ENCODE results near the gene SLC52A3.

SLC52A3 gene

DNA sequence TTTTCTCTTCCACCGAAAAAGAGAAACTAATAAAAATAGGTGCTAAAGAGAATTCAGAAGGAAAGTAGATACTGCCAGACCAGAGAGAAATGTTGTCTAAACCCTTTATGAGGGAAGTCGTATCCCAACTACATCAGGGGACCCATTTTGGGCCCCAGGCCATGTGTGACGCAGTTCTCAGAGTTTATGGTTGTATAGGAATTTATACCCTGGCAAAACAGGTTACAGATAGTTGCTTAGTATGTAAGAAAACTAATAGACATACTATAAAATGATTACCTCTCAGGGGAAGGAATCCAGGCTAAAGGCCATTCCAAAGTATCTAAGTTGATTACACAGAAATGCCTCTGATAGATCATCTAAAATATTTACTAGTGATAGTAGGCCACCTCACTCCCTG is 28.6 kb upstream of the SLC52A3 start:
- Histone ChIP-seq H3K27ac (no peak overlapping the region), H3K9ac (no peak overlapping the region), H4K20me1 (no peaks in the 10 kb centered on the region), H3K9me3 (replicated peaks in 1 of 11) (peaks cover 17 to 33% (median 24%) of the 10 kb centered on the region in 11 experiments), H3K4me1 (no peaks in the 10 kb centered on the region), H3K4me3 (no peak overlapping the region), H3K36me3 (no peaks in the 10 kb centered on the region), H3K27me3 (no peaks in the 10 kb centered on the region), H3K4me2 (no peak overlapping the region)
- TF ChIP-seq Cebpa-rat (IDR thresholded peaks at IDR 0.05), result no peak

DNA sequence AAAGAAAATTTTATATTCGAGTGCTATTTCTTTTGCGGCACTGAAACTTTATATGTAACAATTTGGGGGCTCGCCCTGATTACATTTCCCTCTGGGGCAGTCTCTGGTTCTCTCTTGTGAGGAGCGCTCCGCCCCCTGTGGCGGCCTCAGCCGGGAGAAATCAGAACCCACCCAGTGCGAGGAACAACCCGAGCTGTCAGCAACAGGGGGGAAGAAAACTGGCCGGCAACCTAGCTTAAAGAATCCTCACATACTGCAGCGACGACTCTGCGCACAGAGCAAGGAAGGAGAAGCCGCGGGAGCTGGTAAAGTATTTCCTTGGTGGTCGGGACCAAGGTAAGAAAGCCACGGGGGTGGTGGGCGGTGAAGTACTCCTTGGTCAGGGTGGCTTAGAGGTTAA is 23.9 kb upstream of the SLC52A3 start:
- Histone ChIP-seq H3K9ac (no peak overlapping the region), H4K20me1 (no peaks in the 10 kb centered on the region), H3K27me3 (no peaks in the 10 kb centered on the region), H3K4me3 (no peak overlapping the region), H3K4me2 (no peak overlapping the region), H3K36me3 (no peaks in the 10 kb centered on the region), H3K9me3 (replicated peaks in 1 of 11) (peaks cover 29 to 44% (median 38%) of the 10 kb centered on the region in 11 experiments), H3K27ac (no peak overlapping the region), H3K4me1 (no peaks in the 10 kb centered on the region)
- no peak for TF ChIP-seq Cebpa-rat (IDR thresholded peaks at IDR 0.05)

DNA sequence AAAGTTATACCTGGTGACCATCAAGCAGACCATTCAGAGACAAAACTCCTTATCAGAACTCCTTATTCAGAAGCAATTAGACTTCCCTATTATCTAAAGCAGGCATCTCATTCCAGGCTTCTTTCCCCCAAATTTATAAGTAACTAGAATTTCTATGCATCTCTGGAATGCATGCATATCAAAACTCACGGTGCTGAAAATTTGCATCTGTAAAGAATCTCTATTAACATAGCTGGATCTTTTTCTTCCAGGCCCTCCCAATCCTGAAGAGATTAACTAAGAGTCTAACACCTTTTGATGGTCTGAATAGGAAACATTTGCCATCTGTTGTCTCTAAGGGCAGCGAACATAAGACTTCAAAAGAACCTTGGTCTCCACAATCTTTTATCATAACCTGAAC is 22.8 kb upstream of the SLC52A3 start:
- Histone ChIP-seq H3K36me3 (no peaks in the 10 kb centered on the region), H3K4me1 (no peaks in the 10 kb centered on the region), H3K27ac (no peak overlapping the region), H3K4me2 (no peak overlapping the region), H3K4me3 (no peak overlapping the region), H3K9me3 (replicated peaks in 1 of 11) (peaks cover 29 to 56% (median 42%) of the 10 kb centered on the region in 11 experiments), H4K20me1 (no peaks in the 10 kb centered on the region), H3K27me3 (no peaks in the 10 kb centered on the region), H3K9ac (no peak overlapping the region)
- no peak for TF ChIP-seq Cebpa-rat (IDR thresholded peaks at IDR 0.05)

DNA sequence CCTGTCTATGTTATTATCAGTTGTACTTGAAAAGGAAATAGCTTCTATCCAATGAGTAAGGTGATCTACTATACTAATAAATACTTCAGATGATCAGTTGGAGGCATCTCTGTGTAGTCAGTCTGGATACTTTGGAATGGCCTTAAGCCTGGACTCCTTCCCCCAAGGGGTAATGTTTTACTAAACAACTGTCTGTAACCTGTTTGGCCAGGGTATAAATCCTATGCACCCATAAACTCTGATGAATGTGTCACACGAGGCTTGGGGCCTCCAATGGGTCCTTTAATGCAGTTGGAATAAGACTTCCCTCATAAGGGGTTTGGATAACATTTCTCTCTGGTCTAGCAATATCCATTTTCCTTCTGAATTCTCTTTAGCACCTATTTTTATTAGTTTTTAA is 19.5 kb upstream of the SLC52A3 start:
- TF ChIP-seq Cebpa-rat (IDR thresholded peaks at IDR 0.05), result no peak
- H3K27ac ChIP-seq, result no peak overlapping the region
- no peak overlapping the region for H3K4me2 ChIP-seq

DNA sequence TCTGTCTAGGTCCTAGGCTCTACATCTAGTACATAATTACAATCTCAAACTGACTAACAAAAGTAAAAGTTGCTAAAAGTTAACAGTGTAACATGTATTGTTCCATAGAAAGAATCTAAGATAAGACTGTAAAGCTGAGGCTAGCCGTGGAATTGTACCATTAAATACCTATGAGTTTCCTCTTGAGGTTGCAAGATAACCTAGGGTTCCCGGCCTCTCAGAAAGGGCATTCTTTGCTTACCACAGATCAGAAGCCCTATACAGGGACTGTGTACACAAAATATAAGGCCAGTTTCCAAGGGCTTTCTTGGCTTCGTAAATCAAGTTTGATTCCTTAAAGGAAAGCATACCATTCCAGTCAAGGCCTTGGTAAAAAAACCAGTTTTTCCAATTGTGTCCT is 11.5 kb upstream of the SLC52A3 start:
- H3K27ac ChIP-seq, result no peak overlapping the region
- H3K9me3 ChIP-seq (replicated peaks in 1 of 11), result peaks cover 15 to 27% (median 20%) of the 10 kb centered on the region in 11 experiments

More for the DNA sequence above, 19.5 kb upstream of the SLC52A3 start:
- Histone ChIP-seq H3K9ac (no peak overlapping the region), H3K4me1 (no peaks in the 10 kb centered on the region), H4K20me1 (no peaks in the 10 kb centered on the region), H3K4me3 (no peak overlapping the region), H3K9me3 (replicated peaks in 1 of 11) (peaks cover 46 to 72% (median 58%) of the 10 kb centered on the region in 11 experiments), H3K27me3 (no peaks in the 10 kb centered on the region), H3K36me3 (no peaks in the 10 kb centered on the region)

DNA sequence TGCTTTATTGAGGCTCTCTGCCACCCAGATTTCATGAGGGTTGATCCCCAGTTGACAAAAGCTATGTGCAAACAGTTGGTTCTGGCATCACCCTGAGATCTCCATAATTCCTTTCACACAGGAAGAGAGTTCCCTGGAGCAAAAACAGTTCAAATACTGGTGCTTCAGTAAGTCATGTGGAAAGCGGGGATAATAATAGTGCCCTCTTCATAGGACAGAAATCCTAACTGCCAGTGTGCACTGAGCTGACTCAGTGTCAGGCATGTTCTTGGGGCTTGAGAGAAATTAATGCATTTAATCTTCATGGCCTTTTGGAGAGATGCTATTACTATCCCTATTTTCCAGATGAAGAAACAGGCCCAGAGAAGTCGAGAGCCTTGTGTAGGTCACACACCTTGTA is 7.9 kb upstream of the SLC52A3 start:
- Histone ChIP-seq H3K9ac (no peak overlapping the region), H3K27ac (no peak overlapping the region), H3K27me3 (no peaks in the 10 kb centered on the region), H3K4me2 (no peak overlapping the region), H4K20me1 (no peaks in the 10 kb centered on the region), H3K4me3 (no peak overlapping the region), H3K4me1 (peaks cover 12 to 25% (median 20%) of the 10 kb centered on the region in 10 experiments), H3K9me3 (replicated peaks in 1 of 11) (no peaks in the 10 kb centered on the region), H3K36me3 (no peaks in the 10 kb centered on the region)
- no peak for TF ChIP-seq Cebpa-rat (IDR thresholded peaks at IDR 0.05)

More for the DNA sequence above, 11.5 kb upstream of the SLC52A3 start:
- H3K4me3 ChIP-seq, result no peak overlapping the region
- H3K4me2 ChIP-seq, result no peak overlapping the region
- no peak overlapping the region for H3K9ac ChIP-seq
- no peaks in the 10 kb centered on the region for H4K20me1 ChIP-seq
- TF ChIP-seq Cebpa-rat (IDR thresholded peaks at IDR 0.05), result no peak
- peaks cover 3 to 6% (median 4%) of the 10 kb centered on the region in 10 experiments for H3K4me1 ChIP-seq
- H3K27me3 ChIP-seq, result no peaks in the 10 kb centered on the region
- no peaks in the 10 kb centered on the region for H3K36me3 ChIP-seq

DNA sequence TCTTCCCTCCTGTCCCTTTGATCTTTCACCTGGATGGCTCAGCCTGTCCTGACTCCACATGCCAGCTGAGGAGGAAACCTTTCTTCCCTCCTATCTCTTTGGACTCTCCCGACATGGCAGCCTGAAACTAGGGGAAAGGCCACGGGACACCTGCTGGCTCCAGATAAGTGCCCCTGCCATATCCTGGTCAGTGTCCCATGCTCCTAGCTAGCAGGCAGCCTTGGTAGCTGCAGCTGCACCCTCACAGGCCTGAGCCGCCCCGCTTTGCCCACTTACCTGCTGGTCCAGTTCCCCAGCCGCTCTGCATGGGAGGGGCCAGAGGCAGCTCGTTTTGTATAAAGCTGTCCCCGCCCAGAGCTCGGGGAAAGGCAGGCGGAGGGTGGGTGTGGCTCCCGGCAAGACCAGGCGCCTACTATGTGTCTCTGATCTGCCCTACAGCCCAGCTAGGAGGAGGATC is 7.4 kb upstream of the SLC52A3 start:
- Histone ChIP-seq H3K27me3 (no peaks in the 10 kb centered on the region), H3K9ac (no peak overlapping the region), H3K9me3 (replicated peaks in 1 of 11) (peaks cover 0 to 3% (median 0%) of the 10 kb centered on the region in 11 experiments; a peak in 5 of 22 replicates), H3K36me3 (no peaks in the 10 kb centered on the region), H4K20me1 (no peaks in the 10 kb centered on the region), H3K27ac (no peak overlapping the region), H3K4me2 (no peak overlapping the region), H3K4me1 (peaks cover 12 to 25% (median 20%) of the 10 kb centered on the region in 10 experiments), H3K4me3 (no peak overlapping the region)
- TF ChIP-seq Cebpa-rat (IDR thresholded peaks at IDR 0.05), result no peak

DNA sequence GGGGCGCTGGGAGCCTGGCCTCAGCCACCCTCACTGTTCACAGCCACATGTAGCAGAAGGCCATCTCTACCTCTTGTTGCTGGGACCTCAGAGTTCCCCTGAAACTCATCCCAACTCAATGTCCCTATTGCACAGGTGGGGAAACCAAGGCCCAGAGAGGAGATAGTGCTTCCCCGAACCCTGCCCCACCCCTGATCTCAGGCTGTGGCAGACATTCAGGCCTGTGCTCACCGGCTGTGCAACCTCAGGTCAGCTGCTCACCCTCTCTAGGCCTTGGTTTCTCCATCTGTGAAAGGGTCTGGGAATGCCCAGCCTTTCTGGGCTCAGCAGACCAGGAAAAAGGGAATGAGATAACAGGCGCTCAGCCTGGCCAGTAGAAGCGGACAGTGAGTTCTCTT is 6.4 kb upstream of the SLC52A3 start:
- Histone ChIP-seq H3K4me3 (no peak overlapping the region), H3K9ac (peak overlapping the region in 3 of 11 experiments; percentile 19 to 47 (median 25); a peak in 2 of 22 replicates), H3K9me3 (replicated peaks in 1 of 11) (peaks cover 0 to 4% (median 0%) of the 10 kb centered on the region in 11 experiments; a peak in 5 of 22 replicates), H3K4me2 (peak overlapping the region; percentile 23 to 66 (median 50); a peak in 21 of 22 replicates), H4K20me1 (no peaks in the 10 kb centered on the region), H3K4me1 (peaks cover 12 to 27% (median 20%) of the 10 kb centered on the region in 10 experiments), H3K27ac (no peak overlapping the region), H3K36me3 (no peaks in the 10 kb centered on the region), H3K27me3 (no peaks in the 10 kb centered on the region)
- no peak for TF ChIP-seq Cebpa-rat (IDR thresholded peaks at IDR 0.05)

DNA sequence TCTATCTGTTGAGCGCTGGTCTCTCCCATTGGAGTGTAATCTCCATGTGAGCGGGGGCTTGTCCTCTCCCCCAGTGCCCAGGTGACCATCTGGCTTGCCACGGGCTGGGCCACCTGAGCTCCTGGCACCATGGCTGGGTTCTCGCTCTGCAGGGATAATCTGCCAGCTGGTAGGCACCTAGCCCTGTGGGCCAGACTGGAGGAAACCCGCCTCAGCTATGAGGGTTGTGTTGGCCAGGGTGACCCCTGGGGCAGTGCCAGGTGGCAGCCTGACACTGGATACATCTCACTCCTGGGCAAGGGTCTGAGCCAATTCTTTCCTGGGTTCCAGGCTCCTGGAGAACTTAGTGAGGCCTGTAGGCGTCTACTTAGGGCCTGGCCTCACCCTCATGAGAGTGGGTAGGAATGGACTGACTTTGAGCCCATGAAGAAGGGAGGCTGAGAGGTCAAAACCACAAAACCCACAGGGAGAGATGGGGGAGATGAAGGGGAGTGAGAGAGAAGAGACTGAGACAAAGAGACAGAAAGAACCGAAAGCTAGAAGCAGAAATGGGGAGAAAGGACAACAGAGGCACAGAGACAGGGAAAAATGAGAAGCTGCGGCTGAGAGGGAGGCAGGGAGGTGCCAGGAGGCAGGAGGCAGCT is 5.8 kb upstream of the SLC52A3 start:
- Histone ChIP-seq H3K36me3 (no peaks in the 10 kb centered on the region), H3K9me3 (replicated peaks in 1 of 11) (peaks cover 0 to 4% (median 0%) of the 10 kb centered on the region in 11 experiments; a peak in 5 of 22 replicates), H3K4me3 (no peak overlapping the region), H3K27ac (no peak overlapping the region), H4K20me1 (no peaks in the 10 kb centered on the region), H3K27me3 (no peaks in the 10 kb centered on the region), H3K4me1 (peaks cover 12 to 27% (median 20%) of the 10 kb centered on the region in 10 experiments), H3K9ac (peak overlapping the region in 2 of 11 experiments; percentile 19 to 47; a peak in 3 of 22 replicates), H3K4me2 (peak overlapping the region; percentile 23 to 66 (median 50); a peak in 21 of 22 replicates)
- no peak for TF ChIP-seq Cebpa-rat (IDR thresholded peaks at IDR 0.05)

DNA sequence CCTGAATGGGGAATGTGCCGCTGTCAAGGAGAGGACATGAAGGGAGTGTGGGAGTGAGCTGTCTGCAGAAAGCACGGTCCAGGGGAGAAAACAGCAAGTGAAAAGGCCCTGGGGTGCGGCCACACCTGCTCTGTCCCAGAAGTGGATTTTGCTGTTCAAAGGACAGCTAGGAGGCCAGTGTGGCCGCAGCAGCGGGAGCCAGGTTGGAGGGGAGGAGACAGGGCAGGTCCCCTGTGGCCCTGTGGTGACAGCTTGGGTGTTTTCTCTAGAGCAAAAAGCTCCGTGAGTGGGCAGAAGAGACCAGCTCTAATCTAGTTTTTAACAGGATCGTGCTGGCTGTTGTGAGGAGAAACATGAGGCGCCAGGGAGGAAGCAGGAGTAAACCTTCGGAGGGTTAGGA is 4.5 kb upstream of the SLC52A3 start:
- no peak overlapping the region for H3K27ac ChIP-seq

More for the DNA sequence above, 4.5 kb upstream of the SLC52A3 start:
- Histone ChIP-seq H3K4me2 (peak overlapping the region in 7 of 11 experiments; percentile 2 to 51 (median 16); a peak in 9 of 22 replicates), H4K20me1 (no peaks in the 10 kb centered on the region), H3K4me1 (peaks cover 12 to 27% (median 21%) of the 10 kb centered on the region in 10 experiments), H3K27me3 (no peaks in the 10 kb centered on the region), H3K4me3 (no peak overlapping the region), H3K9ac (peak overlapping the region in 1 of 11 experiments; percentile 0; a peak in 1 of 22 replicates), H3K36me3 (no peaks in the 10 kb centered on the region), H3K9me3 (replicated peaks in 1 of 11) (peaks cover 0 to 4% (median 0%) of the 10 kb centered on the region in 11 experiments; a peak in 5 of 22 replicates)
- TF ChIP-seq Cebpa-rat (IDR thresholded peaks at IDR 0.05), result no peak

Measured in BLaER1 treated with 17β-estradiol and CSF1 and Interleukin-3, amounts not matched to agents 10 nM and 100 nM (cell line).